Right atrium auricular region (tissue), 2 donors: Measurements from ENCODE around the gene TP53AIP1. TPM values are rescaled to one million over a fixed set of nuclear protein-coding genes. Genes with fewer than 3 reads are reported as not detected.
"Not testable (repeated sequence)": the region's sequence is repeated elsewhere in the genome, so short reads cannot be mapped to it uniquely, and the experiment has no call there.

Source experiments
- DNase-seq: peaks from one replicate; pipeline ENCODE4 v3.0.0-alpha.2; 2019; ENCODE audit warnings: low spot score
- H3K27ac ChIP-seq, 2 donors: fragments of 200-600 bp; sonication (generic); 1 replicate in 1 of 2; 2 replicates in 1 of 2; pipeline ENCODE4 v1.5.1; 2016 to 2019
- H3K27me3 ChIP-seq, 2 donors: fragments of 200-600 bp; sonication (generic); one replicate each; pipeline versions ENCODE4 v1.5.1 to v1.6.0; 2017 to 2019
- H3K36me3 ChIP-seq: fragments of 200-600 bp; sonication (generic); one replicate; pipeline ENCODE4 v1.5.1; 2016
- H3K4me1 ChIP-seq, 2 donors: fragments of 200-600 bp; sonication (generic); one replicate each; pipeline versions ENCODE4 v1.5.1 to v1.6.0; 2017 to 2019
- H3K4me3 ChIP-seq, 2 donors: fragments of 200-600 bp; sonication (generic); 1 replicate in 1 of 2; 2 replicates in 1 of 2; pipeline ENCODE4 v1.5.1; 2017 to 2019; ENCODE audit warnings: mild to moderate bottlenecking in 1 of 2, moderate library complexity in 1 of 2
- H3K9me3 ChIP-seq, 2 donors: fragments of 200-600 bp; sonication (generic); one replicate each; pipeline ENCODE4 v1.5.1; 2019
- CTCF ChIP-seq, 2 donors: fragments of 200-600 bp; sonication (generic); IDR thresholded peaks; one replicate each; pipeline ENCODE4 v1.5.1; 2019; ENCODE audit warnings: antibody characterized with exemption in 2 of 2
- total RNA-seq, 2 donors: library from RNA; depleted of rRNA; stranded (reverse); fragments of >200 nt; gene quantifications; one replicate each; pipeline ENCODE4 v1.1.0, GENCODE V29; 2016

Gene TP53AIP1
- total RNA-seq, 2 donors from 2014 or later = not detected

- H3K9me3 ChIP-seq = no peaks in the 10 kb centered on the region
- H3K4me3 ChIP-seq = no peak overlapping the region
- H3K27me3 ChIP-seq = no peaks in the 10 kb centered on the region
- DNase-seq = no peak
- no peaks in the 10 kb centered on the region for H3K36me3 ChIP-seq
- no peaks in the 10 kb centered on the region for H3K4me1 ChIP-seq
- TF ChIP-seq CTCF (IDR thresholded peaks at IDR 0.05) = no peak
- H3K27ac ChIP-seq = no peak overlapping the region
Observed at GRCh38 chr11:128924510-128925249, 18.0 kb downstream of the TP53AIP1 start.

- Histone ChIP-seq H3K4me1 (no peaks in the 10 kb centered on the region), H3K9me3 (no peaks in the 10 kb centered on the region), H3K36me3 (no peaks in the 10 kb centered on the region), H3K4me3 (no peak overlapping the region), H3K27ac (no peak overlapping the region), H3K27me3 (no peaks in the 10 kb centered on the region)
- no peak for DNase-seq
- TF ChIP-seq CTCF (IDR thresholded peaks at IDR 0.05) = no peak
Observed at GRCh38 chr11:128924104-128924503, 18.6 kb downstream of the TP53AIP1 start.

- Histone ChIP-seq H3K4me1 (no peaks in the 10 kb centered on the region), H3K4me3 (no peak overlapping the region), H3K27me3 (no peaks in the 10 kb centered on the region), H3K27ac (no peak overlapping the region), H3K9me3 (no peaks in the 10 kb centered on the region), H3K36me3 (no peaks in the 10 kb centered on the region)
- TF ChIP-seq CTCF (IDR thresholded peaks at IDR 0.05) = no peak
- no peak for DNase-seq
Observed at GRCh38 chr11:128921793-128922192, 20.9 kb downstream of the TP53AIP1 start.

GRCh38 chr11:128920666-128921065 lies 22.0 kb downstream of the TP53AIP1 start:
- TF ChIP-seq CTCF (IDR thresholded peaks at IDR 0.05) = no peak
- no peaks in the 10 kb centered on the region for H3K9me3 ChIP-seq
- DNase-seq = no peak

GRCh38 chr11:128919635-128920034 lies 23.0 kb downstream of the TP53AIP1 start:
- H3K9me3 ChIP-seq, DNase-seq, H3K36me3 ChIP-seq: not testable (repeated sequence)

More at GRCh38 chr11:128920666-128921065, 22.0 kb downstream of the TP53AIP1 start:
- Histone ChIP-seq H3K4me1 (no peaks in the 10 kb centered on the region), H3K27ac (no peak overlapping the region), H3K4me3 (no peak overlapping the region), H3K36me3 (no peaks in the 10 kb centered on the region), H3K27me3 (no peaks in the 10 kb centered on the region)

GRCh38 chr11:128919216-128919615 lies 23.5 kb downstream of the TP53AIP1 start:
- Histone ChIP-seq H3K36me3 (no peaks in the 10 kb centered on the region), H3K4me1 (peaks cover 0 to 6% of the 10 kb centered on the region in 2 donors), H3K9me3 (no peaks in the 10 kb centered on the region), H3K4me3 (no peak overlapping the region), H3K27ac (no peak overlapping the region), H3K27me3 (no peaks in the 10 kb centered on the region)
- TF ChIP-seq CTCF (IDR thresholded peaks at IDR 0.05) = no peak
- no peak for DNase-seq

More at GRCh38 chr11:128919635-128920034, 23.0 kb downstream of the TP53AIP1 start:
- H3K27ac ChIP-seq, H3K4me3 ChIP-seq, H3K27me3 ChIP-seq, H3K4me1 ChIP-seq: not testable (repeated sequence)
